Measurements from ENCODE around the gene MUC12.
"Not testable (repeated sequence)": the region's sequence is repeated elsewhere in the genome, so short reads cannot be mapped to it uniquely, and the experiment has no call there.

DNA sequence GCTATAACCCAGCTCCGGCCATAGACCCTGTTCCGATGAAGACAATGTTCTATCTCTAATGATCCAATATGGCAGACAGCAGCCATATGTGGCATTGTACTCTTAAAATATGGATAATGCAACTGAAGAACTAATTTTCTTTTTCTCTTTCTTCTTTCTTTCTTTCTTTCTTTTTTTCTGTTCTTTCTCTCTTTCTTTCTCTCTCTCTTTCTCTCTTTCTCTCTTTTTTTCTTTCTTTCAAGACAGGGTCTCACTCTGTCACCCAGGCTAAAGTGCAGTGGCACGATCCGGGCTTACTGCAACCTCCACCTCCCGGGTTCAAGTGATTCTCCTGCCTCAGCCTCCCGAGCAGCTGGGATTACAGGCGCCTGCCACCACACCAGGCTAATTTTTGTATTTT is 33.2 kb upstream of the MUC12 start:
- TF ChIP-seq, protein P1, sequence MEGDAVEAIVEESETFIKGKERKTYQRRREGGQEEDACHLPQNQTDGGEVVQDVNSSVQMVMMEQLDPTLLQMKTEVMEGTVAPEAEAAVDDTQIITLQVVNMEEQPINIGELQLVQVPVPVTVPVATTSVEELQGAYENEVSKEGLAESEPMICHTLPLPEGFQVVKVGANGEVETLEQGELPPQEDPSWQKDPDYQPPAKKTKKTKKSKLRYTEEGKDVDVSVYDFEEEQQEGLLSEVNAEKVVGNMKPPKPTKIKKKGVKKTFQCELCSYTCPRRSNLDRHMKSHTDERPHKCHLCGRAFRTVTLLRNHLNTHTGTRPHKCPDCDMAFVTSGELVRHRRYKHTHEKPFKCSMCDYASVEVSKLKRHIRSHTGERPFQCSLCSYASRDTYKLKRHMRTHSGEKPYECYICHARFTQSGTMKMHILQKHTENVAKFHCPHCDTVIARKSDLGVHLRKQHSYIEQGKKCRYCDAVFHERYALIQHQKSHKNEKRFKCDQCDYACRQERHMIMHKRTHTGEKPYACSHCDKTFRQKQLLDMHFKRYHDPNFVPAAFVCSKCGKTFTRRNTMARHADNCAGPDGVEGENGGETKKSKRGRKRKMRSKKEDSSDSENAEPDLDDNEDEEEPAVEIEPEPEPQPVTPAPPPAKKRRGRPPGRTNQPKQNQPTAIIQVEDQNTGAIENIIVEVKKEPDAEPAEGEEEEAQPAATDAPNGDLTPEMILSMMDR (IDR thresholded peaks at IDR 0.05), result not testable (repeated sequence)
- TF ChIP-seq POLR2A (IDR thresholded peaks at IDR 0.05), result not testable (repeated sequence)

Data from esophagus squamous epithelium (tissue), 4 donors.